CD4-positive, alpha-beta T cell (primary cell): ENCODE measurements around the gene AGPS. TPM values are rescaled to one million over a fixed set of nuclear protein-coding genes. Genes with fewer than 3 reads are reported as not detected.
"Not testable (repeated sequence)": the region's sequence is repeated elsewhere in the genome, so short reads cannot be mapped to it uniquely, and the experiment has no call there.

Experiments
- ATAC-seq: fragments of 200-7000 bp; cut with Tn5 transposase; one replicate; pipeline ENCODE4 v1.10.0; 2022; ENCODE audit warnings: mild to moderate bottlenecking; ENCODE audit not compliant: poor library complexity
- CTCF ChIA-PET: fragments of 350-600 bp; sonication (Branson Sonifier 250); formaldehyde crosslinking; loops from one replicate; lab custom pipeline; 2021; ENCODE audit warnings: antibody characterized with exemption, inconsistent platforms; lab: Charles Lee
- POLR2A ChIA-PET: fragments of 350-600 bp; sonication (Branson Sonifier 250); formaldehyde crosslinking; loops from one replicate; lab custom pipeline; 2021; ENCODE audit warnings: antibody characterized with exemption, inconsistent platforms; lab: Charles Lee
- DNase-seq, 14 experiments: peaks; one replicate each; pipeline ENCODE4 v3.0.0-alpha.2; 2013 to 2020; ENCODE audit warnings: mixed read lengths in 2 of 14
- H3K27ac ChIP-seq, 2 donors: one replicate each; pipeline versions ENCODE4 v1.5.1 to v1.7.0; 2013; ENCODE audit warnings: low read length in 2 of 2, low read depth in 1 of 2, mild to moderate bottlenecking in 1 of 2
- H3K27me3 ChIP-seq, 2 experiments: 1 replicate in 1 of 2; 2 replicates in 1 of 2; pipeline versions ENCODE4 v1.6.1 to v1.7.0; 2013; ENCODE audit warnings: low read length in 2 of 2, control low read depth in 1 of 2, mild to moderate bottlenecking in 1 of 2, moderate library complexity in 1 of 2; ENCODE audit not compliant: insufficient read depth in 2 of 2, control insufficient read depth in 1 of 2
- H3K36me3 ChIP-seq: one replicate; pipeline ENCODE4 v1.6.1; 2013; ENCODE audit warnings: low read length, control low read depth; ENCODE audit not compliant: insufficient read depth
- H3K4me1 ChIP-seq: one replicate; pipeline ENCODE4 v1.6.1; 2013; ENCODE audit warnings: low read length, control low read depth; ENCODE audit not compliant: insufficient read depth
- H3K4me3 ChIP-seq: one replicate; pipeline ENCODE4 v1.5.1; 2013; ENCODE audit warnings: mild to moderate bottlenecking, low read length, moderate library complexity
- H3K9me3 ChIP-seq, 2 experiments: 1 replicate in 1 of 2; 2 replicates in 1 of 2; pipeline versions ENCODE4 v1.6.1 to v1.7.0; 2013; ENCODE audit warnings: low read length in 2 of 2, mild to moderate bottlenecking in 2 of 2, control low read depth in 1 of 2, moderate library complexity in 1 of 2; ENCODE audit not compliant: control insufficient read depth in 1 of 2, insufficient read depth in 1 of 2
- H3K27ac Mint-ChIP-seq: one replicate; pipeline ENCODE4 v1.8.0; 2020; ENCODE audit warnings: mixed read lengths
- H3K27me3 Mint-ChIP-seq: one replicate; pipeline ENCODE4 v1.8.0; 2021; ENCODE audit warnings: mixed read lengths
- H3K36me3 Mint-ChIP-seq: one replicate; pipeline ENCODE4 v1.8.0; 2021; ENCODE audit warnings: low read depth, mixed read lengths
- H3K4me1 Mint-ChIP-seq: one replicate; pipeline ENCODE4 v1.8.0; 2021; ENCODE audit warnings: low read depth, mixed read lengths
- H3K4me3 Mint-ChIP-seq: one replicate; pipeline ENCODE4 v1.8.0; 2020; ENCODE audit warnings: mild to moderate bottlenecking, mixed read lengths
- H3K9me3 Mint-ChIP-seq: one replicate; pipeline ENCODE4 v1.8.0; 2020; ENCODE audit warnings: mixed read lengths
- CTCF ChIP-seq: fragments of 200-600 bp; IDR thresholded peaks from one replicate; pipeline ENCODE4 v1.8.0; 2022; ENCODE audit warnings: antibody characterized with exemption, mild to moderate bottlenecking
- intact Hi-C, 2 experiments: fragments of 100-400 bp; cut with DNase I in 1 of 2; cut with micrococcal nuclease in 1 of 2; formaldehyde crosslinking; loops; one replicate each; pipeline versions ENCODE4 v1.15.1 to v1.9.0; 2023 to 2025; cut with DNase I, micrococcal nuclease
- total RNA-seq, 174 experiments: library from RNA in 2 of 174; stranded (reverse) in 2 of 174; gene quantifications; one replicate each; pipeline ENCODE4 v1.2.3 and lab custom pipeline; 2021 to 2026

Gene AGPS
- total RNA-seq, 2 experiments from 2014 or later = 21.5 to 23.9 TPM

GRCh38 chr2:177427316-177427715 lies 34.7 kb downstream of the AGPS start:
- H3K4me3 ChIP-seq = no peak overlapping the region
- intact Hi-C loops = no loop called here
- H3K36me3 Mint-ChIP-seq = peaks cover 88% of the 10 kb centered on the region
- DNase-seq = no peak
- H3K27ac ChIP-seq = no peak overlapping the region
- TF ChIP-seq CTCF = no peak
- no peaks in the 10 kb centered on the region for H3K4me1 ChIP-seq
- ChIA-PET CTCF (no interaction called here), POLR2A (no interaction called here)
- H3K27me3 ChIP-seq = no peaks in the 10 kb centered on the region
- H3K4me1 Mint-ChIP-seq = peaks cover 37% of the 10 kb centered on the region
- H3K27ac Mint-ChIP-seq = no peak overlapping the region
- H3K4me3 Mint-ChIP-seq = no peak overlapping the region
- peaks cover 13% of the 10 kb centered on the region for H3K36me3 ChIP-seq
- peaks cover 10 to 32% of the 10 kb centered on the region in 2 experiments for H3K9me3 ChIP-seq
- H3K9me3 Mint-ChIP-seq = peaks cover 24% of the 10 kb centered on the region
- no peaks in the 10 kb centered on the region for H3K27me3 Mint-ChIP-seq
- ATAC-seq = no peak

GRCh38 chr2:177427936-177428335 lies 35.4 kb downstream of the AGPS start:
- CTCF ChIA-PET, H3K27ac Mint-ChIP-seq, H3K27me3 Mint-ChIP-seq, H3K4me3 Mint-ChIP-seq, POLR2A ChIA-PET, H3K4me3 ChIP-seq, ATAC-seq, H3K27me3 ChIP-seq, H3K27ac ChIP-seq, DNase-seq, intact Hi-C loops, H3K4me1 ChIP-seq: not testable (repeated sequence)
- H3K36me3 ChIP-seq = peaks cover 13% of the 10 kb centered on the region
- Mint-ChIP-seq H3K9me3 (peaks cover 25% of the 10 kb centered on the region), H3K36me3 (peaks cover 92% of the 10 kb centered on the region), H3K4me1 (peaks cover 36% of the 10 kb centered on the region)
- peaks cover 10 to 37% of the 10 kb centered on the region in 2 experiments for H3K9me3 ChIP-seq

GRCh38 chr2:177429688-177430325 lies 37.2 kb downstream of the AGPS start:
- CTCF ChIA-PET = interaction anchor here (0.6 kb wide), 1 partner anchor 178 kb away, joined by 3 read pairs; no protein-coding TSS in a partner anchor
- ATAC-seq (no peak), DNase-seq (no peak)
- intact Hi-C loops = no loop called here
- Mint-ChIP-seq H3K27ac (no peak overlapping the region), H3K4me1 (peaks cover 32% of the 10 kb centered on the region), H3K9me3 (peaks cover 27% of the 10 kb centered on the region), H3K4me3 (no peak overlapping the region), H3K27me3 (no peaks in the 10 kb centered on the region), H3K36me3 (peaks cover 94% of the 10 kb centered on the region)
- H3K4me3 ChIP-seq = no peak overlapping the region
- no peaks in the 10 kb centered on the region for H3K27me3 ChIP-seq
- POLR2A ChIA-PET = no interaction called here
- no peak overlapping the region for H3K27ac ChIP-seq
- no peaks in the 10 kb centered on the region for H3K4me1 ChIP-seq
- H3K9me3 ChIP-seq = peaks cover 10 to 48% of the 10 kb centered on the region in 2 experiments
- peaks cover 16% of the 10 kb centered on the region for H3K36me3 ChIP-seq
- no peak for TF ChIP-seq CTCF

- Histone ChIP-seq H3K4me3 (no peak overlapping the region), H3K36me3 (peaks cover 16% of the 10 kb centered on the region), H3K27ac (no peak overlapping the region), H3K4me1 (no peaks in the 10 kb centered on the region), H3K27me3 (no peaks in the 10 kb centered on the region), H3K9me3 (peaks cover 10 to 48% of the 10 kb centered on the region in 2 experiments)
- Mint-ChIP-seq H3K4me3 (no peak overlapping the region), H3K9me3 (peaks cover 27% of the 10 kb centered on the region), H3K36me3 (peaks cover 94% of the 10 kb centered on the region), H3K27ac (no peak overlapping the region), H3K4me1 (peaks cover 29% of the 10 kb centered on the region), H3K27me3 (no peaks in the 10 kb centered on the region)
- ATAC-seq (no peak), DNase-seq (no peak)
- CTCF ChIA-PET = no interaction called here
- POLR2A ChIA-PET = no interaction called here
- no peak for TF ChIP-seq CTCF
- intact Hi-C loops = no loop called here
Measured at GRCh38 chr2:177430411-177430810, 37.8 kb downstream of the AGPS start.

- H3K36me3 ChIP-seq = peaks cover 16% of the 10 kb centered on the region
- H3K4me1 ChIP-seq, H3K4me3 ChIP-seq, POLR2A ChIA-PET, H3K4me3 Mint-ChIP-seq, DNase-seq, intact Hi-C loops, H3K27ac Mint-ChIP-seq, H3K27me3 Mint-ChIP-seq, ATAC-seq, H3K27me3 ChIP-seq, CTCF ChIA-PET, H3K27ac ChIP-seq: not testable (repeated sequence)
- Mint-ChIP-seq H3K4me1 (peaks cover 21% of the 10 kb centered on the region), H3K9me3 (peaks cover 27% of the 10 kb centered on the region), H3K36me3 (peaks cover 91% of the 10 kb centered on the region)
- H3K9me3 ChIP-seq = peaks cover 10 to 48% of the 10 kb centered on the region in 2 experiments
Measured at GRCh38 chr2:177431111-177431725, 38.6 kb downstream of the AGPS start.
